Activated CD8-positive, alpha-beta T cell treated with anti-CD3 and anti-CD28 coated beads, Interleukin-2, amount 10 ng/mL, durations not matched to agents 7 days and 5 days (primary cell): ENCODE measurements around the gene RAD54L2. TPM values are rescaled to one million over a fixed set of nuclear protein-coding genes. Genes with fewer than 3 reads are reported as not detected.

Source experiments
- ATAC-seq: fragments of 150-1000 bp; cut with Tn5 transposase; one replicate; pipeline ENCODE4 v1.10.0; 2021; ENCODE audit warnings: moderate library complexity
- CTCF ChIA-PET: fragments of 350-600 bp; sonication (Branson Sonifier 250); formaldehyde crosslinking; loops from one replicate; lab custom pipeline; 2021; ENCODE audit warnings: antibody characterized with exemption; lab: Charles Lee
- POLR2A ChIA-PET: fragments of 350-600 bp; sonication (Branson Sonifier 250); formaldehyde crosslinking; loops from one replicate; lab custom pipeline; 2021; ENCODE audit warnings: antibody characterized with exemption; lab: Charles Lee
- DNase-seq: peaks from one replicate; pipeline ENCODE4 v3.0.0-alpha.2; 2020
- H3K27ac Mint-ChIP-seq: one replicate; pipeline ENCODE4 v1.8.0; 2021; ENCODE audit warnings: mild to moderate bottlenecking, mixed read lengths
- H3K27me3 Mint-ChIP-seq: one replicate; pipeline ENCODE4 v1.8.0; 2021; ENCODE audit warnings: low read depth, mixed read lengths
- H3K36me3 Mint-ChIP-seq: one replicate; pipeline ENCODE4 v1.8.0; 2021; ENCODE audit warnings: low read depth, mixed read lengths
- H3K4me1 Mint-ChIP-seq: one replicate; pipeline ENCODE4 v1.8.0; 2021; ENCODE audit warnings: low read depth, mixed read lengths
- H3K4me3 Mint-ChIP-seq: one replicate; pipeline ENCODE4 v1.8.0; 2021; ENCODE audit warnings: mild to moderate bottlenecking, mixed read lengths
- H3K9me3 Mint-ChIP-seq: one replicate; pipeline ENCODE4 v1.8.0; 2022; ENCODE audit warnings: mixed read lengths; ENCODE audit not compliant: insufficient read depth
- total RNA-seq, 2 experiments: library from RNA; stranded (reverse); gene quantifications; one replicate each; pipeline ENCODE4 v1.2.3, GENCODE V29; 2021

The RAD54L2 gene
- total RNA-seq, 2 experiments from 2014 or later = 28.8 to 28.9 TPM

DNA sequence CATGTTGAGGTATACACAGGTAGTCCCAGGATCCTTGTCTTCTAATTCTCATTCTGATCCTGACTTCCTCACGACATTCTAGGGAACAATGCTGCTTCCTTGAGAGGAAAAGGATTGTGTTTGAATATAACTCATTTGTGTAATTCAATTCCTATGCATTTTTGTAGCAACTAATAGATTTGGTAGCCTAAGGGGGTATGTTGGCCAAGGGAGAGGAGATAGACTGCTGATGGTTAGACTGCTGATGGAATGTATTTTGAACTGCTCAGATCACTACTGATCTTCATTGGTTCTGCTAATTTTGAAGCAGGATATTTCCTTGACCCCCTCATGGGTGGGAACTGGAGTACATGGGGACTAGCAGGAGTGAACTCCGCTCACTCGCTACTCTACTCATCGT, 39.7 kb downstream of the RAD54L2 start:
- POLR2A ChIA-PET = no interaction called here
- Mint-ChIP-seq H3K27me3 (no peaks in the 10 kb centered on the region), H3K36me3 (peaks cover 36% of the 10 kb centered on the region), H3K4me3 (no peak overlapping the region), H3K27ac (no peak overlapping the region), H3K4me1 (peaks cover 10% of the 10 kb centered on the region), H3K9me3 (no peaks in the 10 kb centered on the region)
- DNase-seq = no peak
- no peak for ATAC-seq
- CTCF ChIA-PET = interaction anchor here (1.2 kb wide), 1 partner anchor 17 kb away, joined by 3 read pairs; no protein-coding TSS in a partner anchor

DNA sequence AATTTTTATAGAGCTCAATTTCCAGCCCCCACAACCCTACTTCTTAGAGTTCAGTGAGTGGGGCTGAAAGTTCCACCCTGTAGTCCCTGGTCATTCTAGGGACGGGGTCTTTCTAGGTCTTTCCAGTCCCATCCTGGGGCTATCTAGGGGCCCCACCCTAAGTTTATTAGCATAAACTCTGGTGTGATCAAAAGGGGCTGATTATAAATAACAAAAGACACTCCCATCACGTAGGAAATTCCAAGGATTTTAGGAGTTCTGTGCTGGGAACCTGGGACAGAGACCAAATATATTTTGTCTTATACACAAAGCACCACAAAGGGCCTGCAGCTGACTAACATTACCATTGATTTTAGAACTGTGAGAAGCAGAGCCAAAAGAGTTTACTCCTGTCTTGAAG, 41.9 kb downstream of the RAD54L2 start:
- Mint-ChIP-seq H3K27me3 (no peaks in the 10 kb centered on the region), H3K4me1 (peaks cover 10% of the 10 kb centered on the region), H3K4me3 (no peak overlapping the region), H3K36me3 (peaks cover 21% of the 10 kb centered on the region), H3K27ac (no peak overlapping the region), H3K9me3 (no peaks in the 10 kb centered on the region)
- POLR2A ChIA-PET = interaction anchor here (0.6 kb wide), 1 partner anchor 19 kb away, joined by 3 read pairs; no protein-coding TSS in a partner anchor
- CTCF ChIA-PET = interaction anchor here (1.3 to 2.5 kb wide), 2 partner anchors 13 to 102 kb away, joined by 3 to 6 read pairs; no protein-coding TSS in a partner anchor
- DNase-seq = no peak
- ATAC-seq = no peak

DNA sequence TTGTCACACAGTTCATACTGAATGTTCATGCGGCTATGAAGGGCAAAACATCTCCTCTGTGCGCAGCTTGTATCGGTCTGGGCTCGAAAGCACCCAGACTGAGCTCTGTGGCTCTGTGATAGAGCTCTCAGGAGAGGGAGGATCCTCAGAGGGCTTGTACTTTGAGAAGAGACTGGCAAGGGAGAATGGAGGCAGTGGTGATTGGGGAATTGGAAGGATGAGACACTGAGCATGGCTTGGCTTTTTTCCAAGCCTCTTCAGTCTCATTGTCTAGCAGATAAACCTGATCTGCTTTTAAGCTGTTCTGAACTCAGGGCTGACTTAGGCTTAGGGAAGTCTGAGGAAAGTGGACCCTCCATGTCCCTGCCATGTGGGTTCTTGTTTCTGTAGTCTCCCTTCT, 43.0 kb downstream of the RAD54L2 start:
- ATAC-seq (no peak), DNase-seq (no peak)
- Mint-ChIP-seq H3K27me3 (no peaks in the 10 kb centered on the region), H3K27ac (no peak overlapping the region), H3K4me3 (no peak overlapping the region), H3K36me3 (peaks cover 17% of the 10 kb centered on the region), H3K9me3 (no peaks in the 10 kb centered on the region), H3K4me1 (peaks cover 8% of the 10 kb centered on the region)
- ChIA-PET CTCF (interaction anchor here (1.3 to 2.5 kb wide), 4 partner anchors 14 to 101 kb away, joined by 3 to 6 read pairs (median 4); no protein-coding TSS in a partner anchor), POLR2A (no interaction called here)

DNA sequence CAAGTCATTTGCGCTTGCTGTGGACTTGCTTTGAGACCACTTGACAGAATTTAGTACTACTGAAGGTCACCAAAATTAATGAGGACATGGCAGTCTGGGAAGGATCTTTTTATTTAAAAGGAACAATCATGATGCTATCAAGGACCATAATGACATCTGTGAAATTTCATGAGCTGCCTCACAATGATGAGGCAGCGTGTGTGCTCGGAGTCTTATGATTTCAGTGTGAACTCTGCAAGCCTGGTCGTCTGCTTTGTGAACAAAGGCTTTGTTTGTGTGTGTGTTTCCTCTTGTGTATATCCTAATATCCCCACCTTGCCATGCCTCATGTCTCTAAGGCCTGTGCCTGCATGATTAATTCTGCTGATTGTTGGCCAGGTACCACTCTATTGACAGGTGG, 46.7 kb downstream of the RAD54L2 start:
- H3K4me1 Mint-ChIP-seq = peaks cover 13% of the 10 kb centered on the region
- POLR2A ChIA-PET = interaction anchor here (0.6 kb wide), 1 partner anchor 8 kb away, joined by 4 read pairs; no protein-coding TSS in a partner anchor
- H3K36me3 Mint-ChIP-seq = peaks cover 19% of the 10 kb centered on the region
- no peak overlapping the region for H3K27ac Mint-ChIP-seq
- no peak overlapping the region for H3K4me3 Mint-ChIP-seq
- CTCF ChIA-PET = no interaction called here
- ATAC-seq = no peak
- no peaks in the 10 kb centered on the region for H3K27me3 Mint-ChIP-seq
- DNase-seq = no peak
- no peaks in the 10 kb centered on the region for H3K9me3 Mint-ChIP-seq

DNA sequence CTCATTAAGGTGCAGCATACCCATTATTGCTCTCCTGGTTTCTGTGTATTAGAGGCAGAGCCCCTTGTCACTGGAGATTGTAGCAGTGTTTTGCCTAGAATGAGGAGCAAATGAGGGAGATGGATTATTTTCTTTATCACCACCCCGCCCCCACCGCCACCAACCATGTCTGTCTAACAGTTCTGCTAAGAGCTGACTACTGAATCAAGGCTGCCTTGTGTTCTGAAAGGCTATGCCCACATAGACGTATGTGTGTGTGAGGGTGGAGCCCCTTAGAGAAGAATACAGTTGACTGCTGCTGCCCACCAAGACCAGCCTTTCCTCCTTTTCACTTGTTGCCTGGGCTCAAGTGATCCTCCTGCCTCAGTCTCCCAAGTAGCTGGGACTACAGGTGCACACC, 47.4 kb downstream of the RAD54L2 start:
- Mint-ChIP-seq H3K4me1 (peaks cover 13% of the 10 kb centered on the region), H3K27ac (no peak overlapping the region), H3K4me3 (no peak overlapping the region), H3K36me3 (peaks cover 26% of the 10 kb centered on the region), H3K9me3 (no peaks in the 10 kb centered on the region), H3K27me3 (no peaks in the 10 kb centered on the region)
- ATAC-seq = no peak
- CTCF ChIA-PET = no interaction called here
- POLR2A ChIA-PET = no interaction called here
- no peak for DNase-seq

Other genes with a start within 250 kb of the RAD54L2 start
- 100 to 1,000 TPM; 136 to 140 TPM for gene MANF, start 153.4 kb upstream of the RAD54L2 start, total RNA-seq
- gene RBM15B, start 147.4 kb upstream of the RAD54L2 start, total RNA-seq = 10 to 100 TPM; 30.7 to 30.8 TPM
- 10 to 100 TPM; 35.3 to 36.3 TPM for gene DCAF1, start 38.7 kb upstream of the RAD54L2 start, total RNA-seq
- 10 to 100 TPM; 62.6 to 65.0 TPM for gene TEX264, start 132.5 kb downstream of the RAD54L2 start, total RNA-seq
- 1 to 10 TPM; 1.1 to 1.7 TPM for gene GRM2, start 168.3 kb downstream of the RAD54L2 start, total RNA-seq
- gene IQCF6, start 240.5 kb downstream of the RAD54L2 start, total RNA-seq = not detected